Smooth muscle cell of the brain vasculature (primary cell): ENCODE data around the gene TIAM1.

ENCODE experiments used
- DNase-seq: peaks from one replicate; pipeline ENCODE4 v3.0.0-alpha.2; 2012; ENCODE audit warnings: low read depth, low spot score

The TIAM1 gene

GRCh38 chr21:31176080-31176551, 167.9 kb downstream of the TIAM1 start:
- no peak for DNase-seq

- DNase-seq, result no peak
Observed at GRCh38 chr21:31173881-31174555, 170.0 kb downstream of the TIAM1 start.

GRCh38 chr21:31172328-31172727, 171.7 kb downstream of the TIAM1 start:
- no peak for DNase-seq

- DNase-seq, result no peak
Observed at GRCh38 chr21:31164713-31165694, 179.1 kb downstream of the TIAM1 start.

GRCh38 chr21:31162827-31163226, 181.2 kb downstream of the TIAM1 start:
- DNase-seq, result peak; percentile 7

- DNase-seq, result no peak
Observed at GRCh38 chr21:31162079-31162699, 181.9 kb downstream of the TIAM1 start.

GRCh38 chr21:31161157-31161556, 182.9 kb downstream of the TIAM1 start:
- DNase-seq, result no peak

GRCh38 chr21:31159808-31160207, 184.3 kb downstream of the TIAM1 start:
- no peak for DNase-seq

GRCh38 chr21:31158789-31159581, 185.1 kb downstream of the TIAM1 start:
- DNase-seq, result no peak

GRCh38 chr21:31157756-31158155, 186.3 kb downstream of the TIAM1 start:
- DNase-seq, result no peak

- DNase-seq, result no peak
Observed at GRCh38 chr21:31156662-31157061, 187.4 kb downstream of the TIAM1 start.

- no peak for DNase-seq
Observed at GRCh38 chr21:31156169-31156568, 187.9 kb downstream of the TIAM1 start.

GRCh38 chr21:31151156-31152045, 192.7 kb downstream of the TIAM1 start:
- DNase-seq, result no peak

- no peak for DNase-seq
Observed at GRCh38 chr21:31145274-31145673, 198.8 kb downstream of the TIAM1 start.

- DNase-seq, result no peak
Observed at GRCh38 chr21:31143036-31143435, 201.0 kb downstream of the TIAM1 start.

GRCh38 chr21:31142600-31142999, 201.5 kb downstream of the TIAM1 start:
- DNase-seq, result no peak

GRCh38 chr21:31141389-31142000, 202.6 kb downstream of the TIAM1 start:
- DNase-seq, result no peak

GRCh38 chr21:31140676-31141075, 203.4 kb downstream of the TIAM1 start:
- no peak for DNase-seq

GRCh38 chr21:31140025-31140424, 204.0 kb downstream of the TIAM1 start:
- DNase-seq, result no peak

- DNase-seq, result no peak
Observed at GRCh38 chr21:31137960-31138359, 206.1 kb downstream of the TIAM1 start.
